DOHH2 (cell line): ENCODE results near the gene CAMSAP1.

ENCODE experiments used
- H3F3A ChIP-seq: fragments of 200-600 bp; sonication (generic), shearing (Covaris generic); 2 replicates; pipeline ENCODE4 v1.6.0; 2016; ENCODE audit warnings: antibody characterized with exemption, mild to moderate bottlenecking; ENCODE audit not compliant: control insufficient read depth, insufficient read depth
- H3K27ac ChIP-seq: fragments of 200-600 bp; sonication (generic); 2 replicates; pipeline ENCODE4 v1.5.1; 2014; ENCODE audit warnings: low read depth, mild to moderate bottlenecking, low read length, moderate library complexity
- H3K27me3 ChIP-seq: fragments of 200-600 bp; sonication (generic); 2 replicates; pipeline ENCODE4 v1.6.1; 2014; ENCODE audit warnings: mild to moderate bottlenecking, low read length, mixed read lengths; ENCODE audit not compliant: control insufficient read depth
- H3K36me3 ChIP-seq: fragments of 200-600 bp; sonication (generic); 2 replicates; pipeline ENCODE4 v1.6.1; 2014; ENCODE audit warnings: mild to moderate bottlenecking, low read length, moderate library complexity, mixed read lengths; ENCODE audit not compliant: control insufficient read depth
- H3K4me1 ChIP-seq: fragments of 200-600 bp; sonication (generic); 2 replicates; pipeline ENCODE4 v1.6.1; 2014; ENCODE audit warnings: mild to moderate bottlenecking, low read length, mixed read lengths; ENCODE audit not compliant: control insufficient read depth
- H3K4me2 ChIP-seq: fragments of 200-600 bp; sonication (generic); 2 replicates; pipeline ENCODE4 v1.6.0; 2014; ENCODE audit warnings: mild to moderate bottlenecking, low read length, moderate library complexity
- H3K4me3 ChIP-seq: fragments of 200-600 bp; sonication (generic); 2 replicates; pipeline ENCODE4 v1.5.1; 2014; ENCODE audit warnings: mild to moderate bottlenecking, low read length, mixed read lengths
- H3K79me2 ChIP-seq: fragments of 200-600 bp; sonication (generic); 2 replicates; pipeline ENCODE4 v1.6.1; 2014; ENCODE audit warnings: mild to moderate bottlenecking, low read length, mixed read lengths; ENCODE audit not compliant: control insufficient read depth
- H3K9me2 ChIP-seq: fragments of 200-600 bp; sonication (generic); replicated peaks from 2 replicates; pipeline ENCODE4 v1.6.1; 2014; ENCODE audit warnings: mild to moderate bottlenecking, low read length, mixed read lengths; ENCODE audit not compliant: control insufficient read depth
- H3K9me3 ChIP-seq: fragments of 200-600 bp; sonication (generic); 2 replicates; pipeline ENCODE4 v1.6.1; 2014; ENCODE audit warnings: antibody characterized with exemption, low read length, mixed read lengths; ENCODE audit not compliant: control insufficient read depth, insufficient read depth
- H4K20me1 ChIP-seq: fragments of 200-600 bp; sonication (generic); 2 replicates; pipeline ENCODE4 v1.6.0; 2014; ENCODE audit warnings: low read depth, mild to moderate bottlenecking, antibody characterized with exemption, low read length, moderate library complexity; ENCODE audit not compliant: control insufficient read depth, insufficient read depth
- EZH2phosphoT487 ChIP-seq: fragments of 200-600 bp; sonication (generic); IDR thresholded peaks from 2 replicates; pipeline ENCODE4 v1.6.1; 2017; ENCODE audit warnings: borderline replicate concordance, mild to moderate bottlenecking, antibody characterized with exemption, low read length, moderate library complexity, mixed read lengths
- TF ChIP-seq, protein P1 (sequence below): fragments of 200-600 bp; sonication (generic); IDR thresholded peaks from one replicate; pipeline ENCODE4 v1.5.1; 2014; ENCODE audit warnings: antibody characterized with exemption, mild to moderate bottlenecking, low read depth, low read length; ENCODE audit not compliant: poor library complexity, severe bottlenecking

Gene CAMSAP1

DNA sequence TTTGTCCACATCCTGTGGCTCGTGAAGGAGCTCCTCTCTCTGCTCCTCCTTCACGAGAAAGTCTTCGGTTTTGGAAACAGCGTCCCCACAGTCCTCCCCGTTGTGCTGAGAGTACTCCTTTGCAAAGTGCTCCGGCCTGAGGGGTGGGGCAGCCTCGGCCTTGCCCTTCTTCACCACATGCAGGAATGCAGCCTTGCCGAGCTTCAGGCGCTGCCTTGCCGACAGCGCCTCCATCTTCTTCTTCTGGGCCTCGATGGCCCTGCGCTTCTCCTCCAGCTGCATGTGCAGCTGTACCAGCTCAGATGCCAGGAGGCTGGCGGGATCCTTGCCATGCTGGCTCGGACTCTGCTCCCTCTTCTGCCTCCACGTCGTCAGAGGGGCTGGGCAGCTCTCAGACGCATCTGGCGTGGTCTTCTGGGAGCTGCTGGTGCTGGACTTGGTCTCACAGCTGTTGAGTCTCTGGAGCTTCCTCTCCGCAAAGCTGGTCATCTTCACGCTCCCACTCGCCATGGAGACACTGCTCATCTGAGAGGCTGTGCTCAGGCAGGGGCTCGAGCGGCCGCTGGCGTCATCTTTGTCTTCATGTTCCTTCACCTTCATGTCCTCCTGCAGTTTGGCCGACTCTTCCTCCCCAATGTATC is 85.5 kb downstream of the CAMSAP1 start:
- no peak for TF ChIP-seq EZH2phosphoT487
- TF ChIP-seq, protein P1, sequence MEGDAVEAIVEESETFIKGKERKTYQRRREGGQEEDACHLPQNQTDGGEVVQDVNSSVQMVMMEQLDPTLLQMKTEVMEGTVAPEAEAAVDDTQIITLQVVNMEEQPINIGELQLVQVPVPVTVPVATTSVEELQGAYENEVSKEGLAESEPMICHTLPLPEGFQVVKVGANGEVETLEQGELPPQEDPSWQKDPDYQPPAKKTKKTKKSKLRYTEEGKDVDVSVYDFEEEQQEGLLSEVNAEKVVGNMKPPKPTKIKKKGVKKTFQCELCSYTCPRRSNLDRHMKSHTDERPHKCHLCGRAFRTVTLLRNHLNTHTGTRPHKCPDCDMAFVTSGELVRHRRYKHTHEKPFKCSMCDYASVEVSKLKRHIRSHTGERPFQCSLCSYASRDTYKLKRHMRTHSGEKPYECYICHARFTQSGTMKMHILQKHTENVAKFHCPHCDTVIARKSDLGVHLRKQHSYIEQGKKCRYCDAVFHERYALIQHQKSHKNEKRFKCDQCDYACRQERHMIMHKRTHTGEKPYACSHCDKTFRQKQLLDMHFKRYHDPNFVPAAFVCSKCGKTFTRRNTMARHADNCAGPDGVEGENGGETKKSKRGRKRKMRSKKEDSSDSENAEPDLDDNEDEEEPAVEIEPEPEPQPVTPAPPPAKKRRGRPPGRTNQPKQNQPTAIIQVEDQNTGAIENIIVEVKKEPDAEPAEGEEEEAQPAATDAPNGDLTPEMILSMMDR = no peak
- Histone ChIP-seq H3K4me3 (no peak overlapping the region), H3K9me2 (no peaks in the 10 kb centered on the region), H3F3A (no peaks in the 10 kb centered on the region), H3K4me2 (no peak overlapping the region), H3K79me2 (no peaks in the 10 kb centered on the region), H3K27me3 (no peaks in the 10 kb centered on the region), H3K27ac (no peak overlapping the region), H4K20me1 (no peaks in the 10 kb centered on the region), H3K9me3 (no peaks in the 10 kb centered on the region), H3K4me1 (no peaks in the 10 kb centered on the region), H3K36me3 (peaks cover 42% of the 10 kb centered on the region)

DNA sequence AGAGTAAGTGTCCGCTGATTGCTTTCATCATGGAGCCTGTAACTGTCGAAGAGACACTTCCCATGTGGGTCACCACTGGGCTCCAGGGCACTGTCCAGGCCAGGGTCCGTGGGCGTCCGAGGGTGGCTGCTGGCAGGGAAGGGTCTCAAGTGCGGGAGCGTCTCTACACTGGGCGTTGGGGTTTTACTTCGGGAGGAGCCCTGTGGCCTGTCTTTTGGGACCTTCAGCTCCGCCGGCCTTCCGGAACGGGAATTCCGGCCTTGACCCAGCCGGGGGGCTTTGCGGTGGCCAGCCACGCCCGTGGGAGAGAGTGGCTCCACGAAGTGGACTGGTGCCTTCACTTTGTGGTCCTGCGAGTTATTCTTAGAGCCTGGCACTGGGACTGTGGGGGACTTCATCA is 86.2 kb downstream of the CAMSAP1 start:
- Histone ChIP-seq H3K27me3 (no peaks in the 10 kb centered on the region), H4K20me1 (no peaks in the 10 kb centered on the region), H3F3A (no peaks in the 10 kb centered on the region), H3K9me2 (no peaks in the 10 kb centered on the region), H3K9me3 (no peaks in the 10 kb centered on the region), H3K4me1 (no peaks in the 10 kb centered on the region), H3K36me3 (peaks cover 46% of the 10 kb centered on the region), H3K27ac (no peak overlapping the region), H3K79me2 (no peaks in the 10 kb centered on the region), H3K4me3 (no peak overlapping the region), H3K4me2 (no peak overlapping the region)
- TF ChIP-seq EZH2phosphoT487 = no peak
- TF ChIP-seq, protein P1 = no peak

DNA sequence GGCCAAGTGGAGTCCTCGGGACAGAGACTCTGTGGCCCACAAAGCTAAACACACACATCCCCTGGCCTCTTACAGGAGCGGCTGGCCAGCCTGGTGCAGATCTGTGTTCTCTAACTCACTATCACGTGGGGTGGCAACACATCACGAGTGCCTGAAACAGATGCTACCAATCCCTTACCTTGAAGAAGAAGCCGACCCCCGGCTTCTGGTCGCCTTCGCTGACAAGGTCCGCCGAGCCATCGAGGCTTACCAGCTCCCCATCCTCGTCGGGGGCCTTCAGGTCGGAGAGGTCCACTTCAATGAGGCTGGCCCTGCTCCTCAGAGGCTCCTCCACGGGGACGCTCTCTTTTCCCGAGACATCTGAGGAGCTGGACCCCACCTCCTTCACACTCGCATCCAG is 86.7 kb downstream of the CAMSAP1 start:
- no peaks in the 10 kb centered on the region for H3K9me2 ChIP-seq
- no peak overlapping the region for H3K27ac ChIP-seq
- no peaks in the 10 kb centered on the region for H3K79me2 ChIP-seq
- H3K4me2 ChIP-seq = no peak overlapping the region
- no peaks in the 10 kb centered on the region for H3K27me3 ChIP-seq
- H3F3A ChIP-seq = no peaks in the 10 kb centered on the region
- H3K36me3 ChIP-seq = peaks cover 46% of the 10 kb centered on the region
- H4K20me1 ChIP-seq = no peaks in the 10 kb centered on the region
- TF ChIP-seq, protein P1 = no peak
- no peak for TF ChIP-seq EZH2phosphoT487
- H3K4me1 ChIP-seq = no peaks in the 10 kb centered on the region
- no peaks in the 10 kb centered on the region for H3K9me3 ChIP-seq
- no peak overlapping the region for H3K4me3 ChIP-seq
